GM12875 (cell line): ENCODE measurements around the gene SLC5A9.

Experiments
- H3K4me3 ChIP-seq: one replicate; pipeline ENCODE4 v1.5.1; 2011; ENCODE audit warnings: low read depth, low read length, control low read depth
- CTCF ChIP-seq: IDR thresholded peaks from 2 replicates; pipeline ENCODE4 v1.5.1; 2011; ENCODE audit warnings: low read depth, mild to moderate bottlenecking, control low read depth, inconsistent platforms, low read length, moderate library complexity, borderline replicate concordance; ENCODE audit not compliant: insufficient read depth

Gene SLC5A9

GRCh38 chr1:48222501-48223242 is at the start of gene SLC5A9:
SLC5A9 (plus strand) TSS chr1:48222716; CDS start chr1:48222737, 21 bp downstream.
- no peak for TF ChIP-seq CTCF
- no peak within 1 kb of the TSS for H3K4me3 ChIP-seq

- TF ChIP-seq CTCF, result no peak
- H3K4me3 ChIP-seq, result no peak overlapping the region
These were observed 47.4 kb upstream of the SLC5A9 start for GRCh38 chr1:48175116-48175515.

- no peak overlapping the region for H3K4me3 ChIP-seq
- no peak for TF ChIP-seq CTCF
These were observed 45.3 kb upstream of the SLC5A9 start for GRCh38 chr1:48177257-48177656.

DNA sequence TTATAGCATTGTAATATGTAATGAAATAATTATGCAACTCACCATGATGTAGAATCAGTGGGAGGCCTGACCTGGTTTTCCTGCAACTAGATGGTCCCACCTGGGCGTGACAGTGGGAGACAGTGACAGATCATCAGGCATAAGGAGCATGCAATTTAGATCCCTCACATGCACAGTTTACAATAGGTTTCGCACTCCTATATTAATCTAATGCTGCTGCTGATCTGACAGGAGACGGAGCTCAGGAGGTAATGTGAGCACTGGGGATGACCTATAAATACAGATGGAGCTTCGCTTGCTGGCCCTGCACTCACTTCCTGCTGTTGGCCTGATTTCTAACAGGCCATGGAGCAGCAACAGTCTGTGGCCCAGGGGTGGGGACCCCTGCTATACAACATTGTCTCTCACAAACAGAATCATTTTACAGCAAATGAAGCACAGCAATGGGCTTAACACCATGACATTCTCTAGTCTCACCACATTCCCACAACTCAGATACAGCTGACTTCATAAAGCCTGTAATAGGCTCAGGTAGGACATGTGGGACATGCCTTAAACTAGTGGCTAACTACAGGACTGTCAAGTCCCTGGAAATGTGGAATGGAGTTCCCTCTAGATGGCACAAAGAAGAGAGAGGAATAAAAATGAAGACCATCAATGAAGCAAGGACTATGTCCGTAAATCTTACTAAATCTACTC is 40.7 kb upstream of the SLC5A9 start:
- no peak overlapping the region for H3K4me3 ChIP-seq
- no peak for TF ChIP-seq CTCF

DNA sequence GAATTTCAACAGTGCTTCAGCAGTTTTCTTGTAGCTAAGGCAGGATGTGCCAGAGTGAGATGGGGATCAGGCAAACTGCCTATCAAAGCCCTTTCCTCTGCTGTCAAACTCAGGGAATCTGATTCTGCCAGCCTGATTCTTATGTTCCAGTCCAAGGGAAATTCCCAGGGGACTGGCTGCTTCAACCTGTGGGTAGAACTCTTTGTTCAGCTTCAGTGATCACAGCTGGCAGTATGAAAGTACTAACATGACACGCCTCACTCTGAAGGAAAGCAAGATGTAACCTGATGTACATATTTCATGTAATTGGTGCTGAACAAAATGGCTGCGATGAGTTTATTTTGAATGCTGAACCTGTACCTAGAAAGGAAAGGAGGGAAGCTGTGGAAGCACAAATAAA is 40.1 kb upstream of the SLC5A9 start:
- TF ChIP-seq CTCF, result no peak
- no peak overlapping the region for H3K4me3 ChIP-seq

DNA sequence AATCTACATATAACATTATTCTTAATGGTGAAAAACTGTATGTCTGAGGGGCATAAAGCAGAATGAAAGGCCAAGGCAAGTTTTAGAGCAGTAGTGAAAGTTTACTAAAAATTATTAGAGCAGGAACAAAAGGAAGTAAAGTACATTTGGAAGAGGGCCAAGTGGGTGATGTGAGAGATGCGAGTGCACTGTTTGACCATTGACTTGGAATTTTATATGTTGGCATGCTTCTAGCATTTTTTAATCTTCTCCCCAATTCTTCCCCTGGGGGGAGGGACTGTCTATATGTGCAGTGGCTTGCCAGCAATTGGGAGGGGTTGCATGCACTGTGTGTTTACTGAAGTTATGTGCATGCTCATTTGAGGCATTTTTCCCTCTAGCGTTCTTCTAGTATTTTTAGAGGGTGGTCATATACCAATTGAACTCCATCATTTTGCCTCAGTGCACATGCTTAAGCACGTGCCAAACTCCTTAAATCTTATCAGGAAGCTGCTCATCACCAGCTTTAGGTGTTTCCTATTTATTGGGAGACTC is 36.1 kb upstream of the SLC5A9 start:
- TF ChIP-seq CTCF, result no peak
- H3K4me3 ChIP-seq, result no peak overlapping the region
